Measurements from ENCODE around the gene WDR18. TPM values are rescaled to one million over a fixed set of nuclear protein-coding genes. Genes with fewer than 3 reads are reported as not detected.

WDR18 gene
- total and polyA plus RNA-seq, 2 experiments from 2014 or later: 143 to 241 TPM

GRCh38 chr19:989381-990081 lies 5.4 kb downstream of the WDR18 start:
- Histone ChIP-seq H3K36me3 (peaks cover 19% of the 10 kb centered on the region), H3K4me1 (ENCODE audit: low read depth) (no peaks in the 10 kb centered on the region), H3K4me3 (no peak overlapping the region), H3K27me3 (no peaks in the 10 kb centered on the region), H3K27ac (no peak overlapping the region), H3K9me3 (ENCODE audit: low read depth) (no peaks in the 10 kb centered on the region)
- TF ChIP-seq CTCF (IDR thresholded peaks at IDR 0.05; ENCODE audit: low read depth, low read length): peak; percentile 29
- DNase-seq (ENCODE audit: low read depth in 1 of 2, low spot score in 1 of 2): no peak

GRCh38 chr19:990119-990571 lies 6.0 kb downstream of the WDR18 start:
- H3K27ac ChIP-seq: no peak overlapping the region
- no peak overlapping the region for H3K4me3 ChIP-seq
- H3K4me1 ChIP-seq (ENCODE audit: low read depth): no peaks in the 10 kb centered on the region
- H3K27me3 ChIP-seq: no peaks in the 10 kb centered on the region
- no peak for TF ChIP-seq CTCF (IDR thresholded peaks at IDR 0.05; ENCODE audit: low read depth, low read length)
- H3K36me3 ChIP-seq: peaks cover 19% of the 10 kb centered on the region
- no peaks in the 10 kb centered on the region for H3K9me3 ChIP-seq (ENCODE audit: low read depth)
- DNase-seq (ENCODE audit: low read depth in 1 of 2, low spot score in 1 of 2): no peak

GRCh38 chr19:990746-991145 lies 6.6 kb downstream of the WDR18 start:
- Histone ChIP-seq H3K27ac (no peak overlapping the region), H3K4me1 (ENCODE audit: low read depth) (no peaks in the 10 kb centered on the region), H3K9me3 (ENCODE audit: low read depth) (no peaks in the 10 kb centered on the region), H3K4me3 (no peak overlapping the region), H3K27me3 (no peaks in the 10 kb centered on the region), H3K36me3 (peaks cover 19% of the 10 kb centered on the region)
- no peak for TF ChIP-seq CTCF (IDR thresholded peaks at IDR 0.05; ENCODE audit: low read depth, low read length)
- DNase-seq (ENCODE audit: low read depth in 1 of 2, low spot score in 1 of 2): no peak

- Histone ChIP-seq H3K4me3 (no peak overlapping the region), H3K36me3 (peaks cover 15% of the 10 kb centered on the region), H3K27me3 (no peaks in the 10 kb centered on the region), H3K9me3 (ENCODE audit: low read depth) (no peaks in the 10 kb centered on the region), H3K4me1 (ENCODE audit: low read depth) (no peaks in the 10 kb centered on the region), H3K27ac (no peak overlapping the region)
- peak; percentile 13 to 54 for DNase-seq (ENCODE audit: low read depth in 1 of 2, low spot score in 1 of 2)
- TF ChIP-seq CTCF (IDR thresholded peaks at IDR 0.05; ENCODE audit: low read depth, low read length): no peak
Observed at GRCh38 chr19:991174-991931, 7.2 kb downstream of the WDR18 start.

- no peaks in the 10 kb centered on the region for H3K4me1 ChIP-seq (ENCODE audit: low read depth)
- H3K36me3 ChIP-seq: peaks cover 10% of the 10 kb centered on the region
- no peaks in the 10 kb centered on the region for H3K27me3 ChIP-seq
- no peak for TF ChIP-seq CTCF (IDR thresholded peaks at IDR 0.05; ENCODE audit: low read depth, low read length)
- H3K27ac ChIP-seq: no peak overlapping the region
- H3K4me3 ChIP-seq: no peak overlapping the region
- no peak for DNase-seq (ENCODE audit: low read depth in 1 of 2, low spot score in 1 of 2)
- no peaks in the 10 kb centered on the region for H3K9me3 ChIP-seq (ENCODE audit: low read depth)
Observed at GRCh38 chr19:991932-992669, 8.0 kb downstream of the WDR18 start.

Measured in cardiac muscle cell (in vitro differentiated cells and primary cell).